ENCODE measurements around the gene LSM14B. TPM values are rescaled to one million over a fixed set of nuclear protein-coding genes. Genes with fewer than 3 reads are reported as not detected.

The LSM14B gene
- 28.3 and 30.1 TPM in 2 replicates for total RNA-seq

GRCh38 chr20:62121776-62122653 is at the start of gene LSM14B:
Gene LSM14B, plus strand, starts transcription at chr20:62122475. Its CDS starts 192 bp downstream, at chr20:62122667.

GRCh38 chr20:62143081-62143956 is 21.0 kb downstream of the LSM14B start, which contains the start of the genes PSMA7 and SS18L1:
Gene PSMA7, minus strand, starts transcription at chr20:62143394. Its CDS starts 91 bp downstream, at chr20:62143303.
Gene SS18L1, plus strand, starts transcription at chr20:62143769. Its CDS starts 52 bp downstream, at chr20:62143821.

GRCh38 chr20:62182469-62183425 is 60.5 kb downstream of the LSM14B start, which contains the start of gene MTG2:
Gene MTG2, plus strand, starts transcription at chr20:62183028. Its CDS starts 10,393 bp downstream, at chr20:62193421.

Other genes starting within 250 kb of the LSM14B start
- gene TAF4, start 56.6 kb upstream of the LSM14B start, total RNA-seq, result 2.3 and 3.6 TPM in 2 replicates
- gene PSMA7, start 20.9 kb downstream of the LSM14B start, total RNA-seq, result 714 and 749 TPM in 2 replicates
- gene SS18L1, start 21.3 kb downstream of the LSM14B start, total RNA-seq, result 6.7 and 8.8 TPM in 2 replicates
- 19.3 and 25.0 TPM in 2 replicates for gene MTG2, start 60.6 kb downstream of the LSM14B start, total RNA-seq
- not detected in 2 replicates for gene HRH3, start 97.8 kb downstream of the LSM14B start, total RNA-seq
- 16.2 and 20.5 TPM in 2 replicates for gene OSBPL2, start 116.0 kb downstream of the LSM14B start, total RNA-seq
- gene ADRM1, start 180.5 kb downstream of the LSM14B start, total RNA-seq, result 149 and 150 TPM in 2 replicates
- 59.3 and 68.2 TPM in 2 replicates for gene LAMA5, start 244.8 kb downstream of the LSM14B start, total RNA-seq

Measured in epithelial cell of umbilical artery (primary cell).